Measurements from ENCODE around the gene TAF1C. TPM values are rescaled to one million over a fixed set of nuclear protein-coding genes. Genes with fewer than 3 reads are reported as not detected.

TAF1C gene
- total and polyA plus RNA-seq, 2 experiments from 2014 or later, result 37.2 to 57.4 TPM

GRCh38 chr16:84181144-84181915 lies 5.5 kb downstream of the TAF1C start:
- H3F3A ChIP-seq (replicated peaks; ENCODE audit: low read depth), result no peaks in the 10 kb centered on the region
- Mint-ChIP-seq H3K4me3 (no peak overlapping the region), H3K9me3 (no peaks in the 10 kb centered on the region), H3K4me1 (peaks cover 7% of the 10 kb centered on the region; the same call in 2 of the 3 replicates), H3K27me3 (ENCODE audit: insufficient read depth, low read depth, poor library complexity) (peaks cover 9% of the 10 kb centered on the region), H3K36me3 (ENCODE audit: low read depth) (peaks cover 49% of the 10 kb centered on the region), H3K27ac (no peak overlapping the region)
- DNase-seq (ENCODE audit: low spot score) (no peak), ATAC-seq (no peak)
- no peaks in the 10 kb centered on the region for H3K27me3 ChIP-seq (ENCODE audit: insufficient read depth)
- H3K9me2 ChIP-seq (ENCODE audit: insufficient read depth), result no peaks in the 10 kb centered on the region
- H3K36me3 ChIP-seq (ENCODE audit: insufficient read depth), result no peaks in the 10 kb centered on the region; the same call in 1 of the 2 replicates
- H3K4me3 ChIP-seq, result no peak overlapping the region
- H3K4me2 ChIP-seq, result no peak overlapping the region
- peaks cover 26% of the 10 kb centered on the region for H3K79me2 ChIP-seq (replicated peaks; ENCODE audit: insufficient read depth)
- H3K27ac ChIP-seq (ENCODE audit: low read depth), result no peak overlapping the region
- H3K4me1 ChIP-seq (ENCODE audit: insufficient read depth), result 0 out of 2 replicates have a peak, but pooled peaks cover 6% of the 10 kb centered on the region
- TF ChIP-seq ZNF114 (CRISPR knock-in tag; IDR thresholded peaks at IDR 0.05), result no peak
- no peak for TF ChIP-seq REST (IDR thresholded peaks at IDR 0.05; ENCODE audit: unreplicated experiment)
- TF ChIP-seq NANOG (IDR thresholded peaks at IDR 0.05; ENCODE audit: borderline replicate concordance), result no peak
- TF ChIP-seq EZH2phosphoT487 (IDR thresholded peaks at IDR 0.05; ENCODE audit: unreplicated experiment), result no peak
- TF ChIP-seq ZNF462 (CRISPR knock-in tag; IDR thresholded peaks at IDR 0.05), result no peak
- TF ChIP-seq EZH2 (IDR thresholded peaks at IDR 0.05; ENCODE audit: low read depth, unreplicated experiment), result no peak
- TF ChIP-seq POLR2AphosphoS5 (IDR thresholded peaks at IDR 0.05; ENCODE audit: low read depth), result no peak
- no peak for TF ChIP-seq JUNB (IDR thresholded peaks at IDR 0.05; ENCODE audit: unreplicated experiment)
- TF ChIP-seq, protein P1, sequence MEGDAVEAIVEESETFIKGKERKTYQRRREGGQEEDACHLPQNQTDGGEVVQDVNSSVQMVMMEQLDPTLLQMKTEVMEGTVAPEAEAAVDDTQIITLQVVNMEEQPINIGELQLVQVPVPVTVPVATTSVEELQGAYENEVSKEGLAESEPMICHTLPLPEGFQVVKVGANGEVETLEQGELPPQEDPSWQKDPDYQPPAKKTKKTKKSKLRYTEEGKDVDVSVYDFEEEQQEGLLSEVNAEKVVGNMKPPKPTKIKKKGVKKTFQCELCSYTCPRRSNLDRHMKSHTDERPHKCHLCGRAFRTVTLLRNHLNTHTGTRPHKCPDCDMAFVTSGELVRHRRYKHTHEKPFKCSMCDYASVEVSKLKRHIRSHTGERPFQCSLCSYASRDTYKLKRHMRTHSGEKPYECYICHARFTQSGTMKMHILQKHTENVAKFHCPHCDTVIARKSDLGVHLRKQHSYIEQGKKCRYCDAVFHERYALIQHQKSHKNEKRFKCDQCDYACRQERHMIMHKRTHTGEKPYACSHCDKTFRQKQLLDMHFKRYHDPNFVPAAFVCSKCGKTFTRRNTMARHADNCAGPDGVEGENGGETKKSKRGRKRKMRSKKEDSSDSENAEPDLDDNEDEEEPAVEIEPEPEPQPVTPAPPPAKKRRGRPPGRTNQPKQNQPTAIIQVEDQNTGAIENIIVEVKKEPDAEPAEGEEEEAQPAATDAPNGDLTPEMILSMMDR (conservative IDR thresholded peaks at IDR 0.05; ENCODE audit: low read depth in 2 of 2), result no peak
- TF ChIP-seq ZNF331 (CRISPR knock-in tag; IDR thresholded peaks at IDR 0.05; ENCODE audit: low read depth), result no peak
- no peak for TF ChIP-seq CREB1 (CRISPR knock-in tag; IDR thresholded peaks at IDR 0.05; ENCODE audit: low read depth)
- no peak for TF ChIP-seq STAT1 (IDR thresholded peaks at IDR 0.05; ENCODE audit: unreplicated experiment)
- TF ChIP-seq ETS1 (IDR thresholded peaks at IDR 0.05), result no peak
- H4K20me1 ChIP-seq (replicated peaks; ENCODE audit: insufficient read depth), result 0 out of 2 replicates have a peak, but pooled peaks cover 4% of the 10 kb centered on the region
- H2AFZ ChIP-seq, result no peak overlapping the region

Data from GM23338 (cell line).